Measurements from ENCODE around the gene OR11L1.

The OR11L1 gene

GRCh38 chr1:247822060-247822459, 19.6 kb downstream of the OR11L1 start:
- FAIRE-seq = no peak
- no peak for DNase-seq (ENCODE audit: insufficient read length, low spot score)

- DNase-seq (ENCODE audit: insufficient read length, low spot score) (no peak), FAIRE-seq (no peak)
These were observed 29.1 kb downstream of the OR11L1 start for GRCh38 chr1:247812637-247813036.

GRCh38 chr1:247797518-247797917, 44.2 kb downstream of the OR11L1 start:
- DNase-seq (ENCODE audit: insufficient read length, low spot score) (no peak), FAIRE-seq (no peak)
